Fibroblast of pulmonary artery (primary cell): ENCODE results near the gene ADI1.

Experiments used
- DNase-seq: peaks from one replicate; pipeline ENCODE4 v3.0.0-alpha.2; 2010; ENCODE audit warnings: low read depth
- H3K4me3 ChIP-seq: replicated peaks from 2 replicates; pipeline ENCODE4 v1.5.1; 2011; ENCODE audit warnings: low read depth, mild to moderate bottlenecking, control low read depth, low read length, moderate library complexity
- TF ChIP-seq, protein P1 (sequence below): IDR thresholded peaks from 2 replicates; pipeline ENCODE4 v1.5.1; 2011; ENCODE audit warnings: mild to moderate bottlenecking, control low read depth, low read length, inconsistent platforms; ENCODE audit errors: missing control alignments

ADI1 gene

GRCh38 chr2:3472296-3472695 is 47.0 kb downstream of the ADI1 start:
- no peak for DNase-seq
- H3K4me3 ChIP-seq: no peak overlapping the region
- TF ChIP-seq, protein P1, sequence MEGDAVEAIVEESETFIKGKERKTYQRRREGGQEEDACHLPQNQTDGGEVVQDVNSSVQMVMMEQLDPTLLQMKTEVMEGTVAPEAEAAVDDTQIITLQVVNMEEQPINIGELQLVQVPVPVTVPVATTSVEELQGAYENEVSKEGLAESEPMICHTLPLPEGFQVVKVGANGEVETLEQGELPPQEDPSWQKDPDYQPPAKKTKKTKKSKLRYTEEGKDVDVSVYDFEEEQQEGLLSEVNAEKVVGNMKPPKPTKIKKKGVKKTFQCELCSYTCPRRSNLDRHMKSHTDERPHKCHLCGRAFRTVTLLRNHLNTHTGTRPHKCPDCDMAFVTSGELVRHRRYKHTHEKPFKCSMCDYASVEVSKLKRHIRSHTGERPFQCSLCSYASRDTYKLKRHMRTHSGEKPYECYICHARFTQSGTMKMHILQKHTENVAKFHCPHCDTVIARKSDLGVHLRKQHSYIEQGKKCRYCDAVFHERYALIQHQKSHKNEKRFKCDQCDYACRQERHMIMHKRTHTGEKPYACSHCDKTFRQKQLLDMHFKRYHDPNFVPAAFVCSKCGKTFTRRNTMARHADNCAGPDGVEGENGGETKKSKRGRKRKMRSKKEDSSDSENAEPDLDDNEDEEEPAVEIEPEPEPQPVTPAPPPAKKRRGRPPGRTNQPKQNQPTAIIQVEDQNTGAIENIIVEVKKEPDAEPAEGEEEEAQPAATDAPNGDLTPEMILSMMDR: no peak

- DNase-seq: peak; percentile 31
- TF ChIP-seq, protein P1: no peak
- no peak overlapping the region for H3K4me3 ChIP-seq
These were observed 48.2 kb downstream of the ADI1 start for GRCh38 chr2:3470856-3471737.

- peak; percentile 95 for DNase-seq
- H3K4me3 ChIP-seq: no peak overlapping the region
- TF ChIP-seq, protein P1: no peak
These were observed 49.1 kb downstream of the ADI1 start for GRCh38 chr2:3470166-3470651.

GRCh38 chr2:3469486-3469885 is 49.8 kb downstream of the ADI1 start:
- DNase-seq: no peak

DNA sequence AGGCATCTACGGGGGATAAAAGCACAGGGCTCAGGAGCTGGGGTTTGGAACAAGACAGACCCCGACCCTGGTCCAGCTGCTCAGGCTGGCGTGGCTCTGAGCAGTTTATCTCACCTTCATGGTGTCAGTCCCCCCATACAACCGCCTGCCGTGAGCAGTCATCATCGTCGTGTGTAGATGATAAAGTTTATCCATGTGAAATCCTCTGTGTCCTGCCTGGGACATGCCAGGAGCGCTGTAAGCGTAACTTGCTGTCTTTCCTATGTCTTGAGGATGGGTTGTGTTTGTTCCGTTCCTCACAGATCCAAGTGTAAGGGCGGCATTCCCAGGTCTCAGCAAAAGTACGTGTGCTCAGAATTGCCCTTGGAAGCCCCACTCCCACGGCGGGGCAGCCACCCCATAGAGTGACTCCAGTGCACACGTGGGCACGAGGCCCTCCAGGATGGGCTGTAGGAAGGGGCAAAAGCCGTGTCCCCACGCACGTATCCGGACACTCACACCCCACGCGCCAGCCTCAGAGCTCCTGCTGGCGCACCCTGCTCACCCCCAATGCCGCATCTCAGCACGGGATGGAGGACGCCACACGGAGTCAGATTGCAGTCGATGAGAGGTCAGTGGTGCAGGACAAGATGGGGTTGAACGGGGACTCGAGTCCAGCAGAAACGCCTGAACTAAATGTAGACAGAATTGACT is 50.9 kb downstream of the ADI1 start:
- no peak overlapping the region for H3K4me3 ChIP-seq
- DNase-seq: no peak
- TF ChIP-seq, protein P1: no peak

More at GRCh38 chr2:3469486-3469885, 49.8 kb downstream of the ADI1 start:
- no peak overlapping the region for H3K4me3 ChIP-seq
- TF ChIP-seq, protein P1: no peak

DNA sequence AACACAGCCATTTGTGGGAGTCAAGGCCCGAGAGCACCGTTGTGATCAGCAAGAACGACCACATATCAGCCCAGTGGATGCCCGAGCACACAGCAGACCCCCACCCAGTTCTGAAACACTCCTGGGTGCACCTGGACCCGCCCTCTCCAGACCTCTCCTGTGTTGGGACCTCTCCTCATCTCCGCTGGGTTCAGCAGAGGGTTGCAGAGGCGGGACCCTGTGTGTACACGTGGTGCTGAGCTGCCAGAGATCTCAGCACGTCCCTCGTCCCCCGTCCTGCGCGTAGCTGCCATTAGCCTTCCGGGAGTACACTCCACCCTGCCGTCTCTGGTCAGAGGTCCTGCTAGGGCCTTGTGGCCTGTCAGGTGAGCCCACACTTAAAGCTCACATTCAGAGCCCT is 51.7 kb downstream of the ADI1 start:
- no peak for DNase-seq
- H3K4me3 ChIP-seq: no peak overlapping the region
- TF ChIP-seq, protein P1: no peak
